Astrocyte (in vitro differentiated cells and primary cell): ENCODE measurements around the gene RNF121. TPM values are rescaled to one million over a fixed set of nuclear protein-coding genes. Genes with fewer than 3 reads are reported as not detected.

Experiments used
- DNase-seq: peaks from one replicate; pipeline ENCODE4 v3.0.0-alpha.2; 2010; ENCODE audit warnings: low read depth
- FAIRE-seq: peaks from 2 replicates; lab custom pipeline; 2011; peaks lifted over from hg19 to GRCh38; lab: Jason Lieb, UNC
- H2AFZ ChIP-seq: 2 replicates; pipeline ENCODE4 v1.6.0; 2012; ENCODE audit warnings: low read depth, low read length, inconsistent platforms
- H3K27ac ChIP-seq: 2 replicates; pipeline ENCODE4 v1.5.1; 2011; ENCODE audit warnings: low read depth, low read length, inconsistent platforms
- H3K27me3 ChIP-seq: 2 replicates; pipeline ENCODE4 v1.6.0; 2011; ENCODE audit warnings: low read length, inconsistent platforms; ENCODE audit not compliant: insufficient read depth
- H3K36me3 ChIP-seq: 2 replicates; pipeline ENCODE4 v1.5.1; 2011; ENCODE audit warnings: low read length, inconsistent platforms; ENCODE audit not compliant: insufficient read depth
- H3K4me1 ChIP-seq: 2 replicates; pipeline ENCODE4 v1.5.1; 2011; ENCODE audit warnings: low read length, inconsistent platforms; ENCODE audit not compliant: insufficient read depth
- H3K4me2 ChIP-seq: 2 replicates; pipeline ENCODE4 v1.6.0; 2012; ENCODE audit warnings: low read length, inconsistent platforms
- H3K4me3 ChIP-seq: 2 replicates; pipeline ENCODE4 v1.5.1; 2011; ENCODE audit warnings: low read depth, mild to moderate bottlenecking, low read length, inconsistent platforms; ENCODE audit not compliant: insufficient read depth
- H3K79me2 ChIP-seq: 2 replicates; pipeline ENCODE4 v1.6.0; 2012; ENCODE audit warnings: mild to moderate bottlenecking, low read length, inconsistent platforms; ENCODE audit not compliant: insufficient read depth
- H3K9ac ChIP-seq: 2 replicates; pipeline ENCODE4 v1.6.0; 2012; ENCODE audit warnings: mild to moderate bottlenecking, low read length, inconsistent platforms
- H3K9me3 ChIP-seq: 2 replicates; pipeline ENCODE4 v1.5.1; 2012; ENCODE audit warnings: low read depth, mild to moderate bottlenecking, low read length, inconsistent platforms; ENCODE audit not compliant: insufficient read depth
- H4K20me1 ChIP-seq: 2 replicates; pipeline ENCODE4 v1.6.0; 2012; ENCODE audit warnings: low read length, inconsistent platforms; ENCODE audit not compliant: insufficient read depth
- H3K27ac Mint-ChIP-seq: one replicate; pipeline ENCODE4 v1.8.0; 2021; ENCODE audit warnings: mild to moderate bottlenecking, mixed read lengths; ENCODE audit not compliant: unreplicated experiment
- H3K27me3 Mint-ChIP-seq: one replicate; pipeline ENCODE4 v1.8.0; 2021; ENCODE audit warnings: low read depth, mixed read lengths; ENCODE audit not compliant: unreplicated experiment
- H3K36me3 Mint-ChIP-seq: one replicate; pipeline ENCODE4 v1.8.0; 2021; ENCODE audit warnings: low read depth, mixed read lengths; ENCODE audit not compliant: unreplicated experiment
- H3K4me1 Mint-ChIP-seq: one replicate; pipeline ENCODE4 v1.8.0; 2021; ENCODE audit warnings: low read depth, mixed read lengths; ENCODE audit not compliant: unreplicated experiment
- H3K4me3 Mint-ChIP-seq: one replicate; pipeline ENCODE4 v1.8.0; 2021; ENCODE audit warnings: mild to moderate bottlenecking, moderate library complexity, mixed read lengths; ENCODE audit not compliant: unreplicated experiment
- H3K9me3 Mint-ChIP-seq: one replicate; pipeline ENCODE4 v1.8.0; 2021; ENCODE audit warnings: mild to moderate bottlenecking, mixed read lengths; ENCODE audit not compliant: unreplicated experiment
- CTCF ChIP-seq: IDR thresholded peaks from 2 replicates; pipeline ENCODE4 v1.5.1; 2011; ENCODE audit warnings: low read depth, mild to moderate bottlenecking, inconsistent platforms, low read length, moderate library complexity; ENCODE audit not compliant: insufficient read depth
- EZH2 ChIP-seq: IDR thresholded peaks from 2 replicates; pipeline ENCODE4 v1.6.1; 2012; ENCODE audit warnings: mild to moderate bottlenecking, low read length, inconsistent platforms; ENCODE audit not compliant: insufficient read depth
- total RNA-seq: library from RNA; stranded (reverse); gene quantifications from 2 replicates; pipeline ENCODE4 v1.2.1, GENCODE V29; 2021

RNF121 gene
- total RNA-seq, 1 donor from 2014 or later = 73.4 TPM

- Mint-ChIP-seq H3K9me3 (no peaks in the 10 kb centered on the region), H3K4me1 (peaks cover 12% of the 10 kb centered on the region), H3K27ac (no peak overlapping the region), H3K36me3 (peaks cover 6% of the 10 kb centered on the region), H3K27me3 (no peaks in the 10 kb centered on the region), H3K4me3 (no peak overlapping the region)
- DNase-seq = peak; percentile 83
- Histone ChIP-seq H3K4me3 (no peak overlapping the region), H3K36me3 (no peaks in the 10 kb centered on the region), H2AFZ (no peak overlapping the region), H3K9ac (no peak overlapping the region), H3K4me1 (peaks cover 23% of the 10 kb centered on the region), H4K20me1 (peaks cover 46% of the 10 kb centered on the region), H3K9me3 (no peaks in the 10 kb centered on the region), H3K27ac (peak overlapping the region; percentile 27), H3K27me3 (no peaks in the 10 kb centered on the region), H3K4me2 (peak overlapping the region; percentile 21), H3K79me2 (peaks cover 88% of the 10 kb centered on the region)
- no peak for FAIRE-seq
- TF ChIP-seq CTCF (no peak), EZH2 (no peak)
Observed at GRCh38 chr11:71936825-71937224, 8.0 kb downstream of the RNF121 start.

- Histone ChIP-seq H3K36me3 (no peaks in the 10 kb centered on the region), H3K9me3 (no peaks in the 10 kb centered on the region), H4K20me1 (peaks cover 36% of the 10 kb centered on the region), H3K4me3 (no peak overlapping the region), H3K79me2 (peaks cover 86% of the 10 kb centered on the region), H3K4me1 (peaks cover 17% of the 10 kb centered on the region), H3K27me3 (no peaks in the 10 kb centered on the region), H3K27ac (no peak overlapping the region), H2AFZ (no peak overlapping the region), H3K4me2 (no peak overlapping the region), H3K9ac (no peak overlapping the region)
- TF ChIP-seq CTCF = no peak
- TF ChIP-seq EZH2 = no peak
- Mint-ChIP-seq H3K27me3 (no peaks in the 10 kb centered on the region), H3K4me3 (no peak overlapping the region), H3K36me3 (peaks cover 6% of the 10 kb centered on the region), H3K4me1 (peaks cover 7% of the 10 kb centered on the region), H3K9me3 (no peaks in the 10 kb centered on the region), H3K27ac (no peak overlapping the region)
- FAIRE-seq (no peak), DNase-seq (no peak)
Observed at GRCh38 chr11:71937826-71938225, 9.0 kb downstream of the RNF121 start.

- Mint-ChIP-seq H3K4me1 (peaks cover 29% of the 10 kb centered on the region), H3K9me3 (no peaks in the 10 kb centered on the region), H3K36me3 (peaks cover 4% of the 10 kb centered on the region), H3K27ac (no peak overlapping the region), H3K4me3 (no peak overlapping the region), H3K27me3 (no peaks in the 10 kb centered on the region)
- TF ChIP-seq EZH2 = no peak
- TF ChIP-seq CTCF = no peak
- H3K4me1 ChIP-seq = peaks cover 39% of the 10 kb centered on the region
- H3K27ac ChIP-seq = no peak overlapping the region
- no peaks in the 10 kb centered on the region for H3K27me3 ChIP-seq
- H3K36me3 ChIP-seq = no peaks in the 10 kb centered on the region
- H3K9ac ChIP-seq = no peak overlapping the region
- H3K79me2 ChIP-seq = peaks cover 76% of the 10 kb centered on the region
- FAIRE-seq = no peak
- H2AFZ ChIP-seq = no peak overlapping the region
- H3K4me3 ChIP-seq = no peak overlapping the region
- H3K9me3 ChIP-seq = no peaks in the 10 kb centered on the region
- no peak overlapping the region for H3K4me2 ChIP-seq
- peak; percentile 55 for DNase-seq
- peaks cover 12% of the 10 kb centered on the region for H4K20me1 ChIP-seq
Observed at GRCh38 chr11:71940561-71941219, 11.8 kb downstream of the RNF121 start.
